HepG2 (cell line): ENCODE data around the gene GPC3. TPM values are rescaled to one million over a fixed set of nuclear protein-coding genes. Genes with fewer than 3 reads are reported as not detected.

Experiments
- ATAC-seq: fragments of 200-7000 bp; cut with Tn5 transposase; 3 replicates; pipeline ENCODE4 v1.9.1; 2020; ENCODE audit warnings: mild to moderate bottlenecking, moderate library complexity
- BruUV-seq: library from RNA; stranded (reverse); fragments of 400-500 nt; replicated peaks from 2 replicates; lab custom pipeline; 2021; lab: Mats Ljungman, UMichigan
- CTCF ChIA-PET: fragments of 300-600 bp; formaldehyde crosslinking; extraction: SDS; loops from one replicate; lab custom pipeline; 2021; ENCODE audit warnings: low total read pairs, inconsistent platforms, low intra/inter-chr PET ratio; lab: Yijun Ruan, JAX
- POLR2A ChIA-PET: fragments of 350-600 bp; sonication (Branson Sonifier 250); formaldehyde crosslinking; loops from one replicate; lab custom pipeline; 2020; ENCODE audit warnings: antibody characterized with exemption, inconsistent platforms; lab: Yijun Ruan, JAX
- DNase-seq: peaks from one replicate; pipeline ENCODE4 v3.0.0-alpha.2; 2015; ENCODE audit warnings: low spot score
- FAIRE-seq: peaks from 3 replicates; lab custom pipeline; 2011; peaks lifted over from hg19 to GRCh38; lab: Jason Lieb, UNC
- H2AFZ ChIP-seq: one replicate; pipeline ENCODE4 v1.6.1; 2011; ENCODE audit warnings: low read length, inconsistent platforms
- H3K27ac ChIP-seq: fragments of 300-600 bp; 3 replicates; pipeline ENCODE4 v1.8.0; 2011; ENCODE audit warnings: mixed run types, mild to moderate bottlenecking, mixed read lengths, low read length, inconsistent platforms; ENCODE audit not compliant: insufficient read depth; ENCODE audit errors: extremely low read length
- H3K27me3 ChIP-seq, 2 experiments: fragments of 200-600 bp in 1 of 2; 2 replicates in 1 of 2; 3 replicates in 1 of 2; pipeline versions ENCODE4 v1.6.0 to v1.8.0; 2011; ENCODE audit warnings: low read length in 2 of 2, mild to moderate bottlenecking in 2 of 2, moderate library complexity in 2 of 2, inconsistent platforms in 1 of 2; ENCODE audit not compliant: insufficient read depth in 2 of 2, control insufficient read depth in 1 of 2
- H3K36me3 ChIP-seq, 2 experiments: fragments of 200-600 bp in 1 of 2; replicated peaks in 1 of 2; 2 replicates in 1 of 2; 3 replicates in 1 of 2; pipeline versions ENCODE4 v1.5.1 to v1.8.0; 2011; ENCODE audit warnings: low read length in 2 of 2, inconsistent platforms in 1 of 2; ENCODE audit not compliant: insufficient read depth in 2 of 2, control insufficient read depth in 1 of 2
- H3K4me1 ChIP-seq: 2 replicates; pipeline ENCODE4 v1.5.1; 2012; ENCODE audit warnings: low read length, inconsistent platforms; ENCODE audit not compliant: insufficient read depth
- H3K4me2 ChIP-seq: 2 replicates; pipeline ENCODE4 v1.6.0; 2011; ENCODE audit warnings: low read depth, low read length, inconsistent platforms
- H3K4me3 ChIP-seq, 3 experiments: fragments of 200-600 bp in 1 of 3; sonication (generic), shearing (Covaris generic) in 1 of 3; replicated peaks in 1 of 3; 2 replicates each; pipeline ENCODE4 v1.5.1; 2011 to 2016; ENCODE audit warnings: low read length in 3 of 3, inconsistent platforms in 2 of 3, low read depth in 2 of 3, mild to moderate bottlenecking in 2 of 3, control low read depth in 1 of 3, mixed read lengths in 1 of 3; ENCODE audit not compliant: insufficient read depth in 1 of 3
- H3K79me2 ChIP-seq: one replicate; pipeline ENCODE4 v1.6.1; 2011; ENCODE audit warnings: low read length, inconsistent platforms; ENCODE audit not compliant: insufficient read depth
- H3K9ac ChIP-seq: 2 replicates; pipeline ENCODE4 v1.6.0; 2011; ENCODE audit warnings: mild to moderate bottlenecking, low read depth, low read length, inconsistent platforms; ENCODE audit not compliant: insufficient read depth
- H3K9me3 ChIP-seq: 2 replicates; pipeline ENCODE4 v1.5.1; 2012; ENCODE audit warnings: mild to moderate bottlenecking, low read length
- H4K20me1 ChIP-seq: 2 replicates; pipeline ENCODE4 v1.6.0; 2011; ENCODE audit warnings: inconsistent platforms, mild to moderate bottlenecking, low read length, moderate library complexity; ENCODE audit not compliant: insufficient read depth
- FOXM1 ChIP-seq: sonication (generic); formaldehyde crosslinking; IDR thresholded peaks from 2 replicates; pipeline ENCODE4 v1.5.0; 2020; ENCODE audit warnings: missing genetic modification reagents
- FOXO1 ChIP-seq: sonication (generic); formaldehyde crosslinking; IDR thresholded peaks from 2 replicates; pipeline ENCODE4 v1.4.0; 2020; ENCODE audit warnings: missing genetic modification reagents
- NR2F2 ChIP-seq: IDR thresholded peaks from 2 replicates; pipeline ENCODE4 v1.6.1; 2012; ENCODE audit warnings: low read depth, inconsistent platforms, borderline replicate concordance
- PLRG1 ChIP-seq: fragments of 450-650 bp; conservative IDR thresholded peaks from 2 replicates; pipeline ENCODE4 v1.6.1; 2016
- SRSF4 ChIP-seq: fragments of 200-400 bp; formaldehyde crosslinking; IDR thresholded peaks from one replicate; pipeline ENCODE4 v1.6.1; 2018; ENCODE audit warnings: mild to moderate bottlenecking, low read depth, low read length, moderate library complexity; ENCODE audit not compliant: poor library complexity, severe bottlenecking
- TARDBP ChIP-seq: sonication (generic); formaldehyde crosslinking; IDR thresholded peaks from 2 replicates; pipeline ENCODE4 v1.8.0; 2022; ENCODE audit warnings: mild to moderate bottlenecking, missing genetic modification reagents
- ZFP41 ChIP-seq: sonication (generic); formaldehyde crosslinking; IDR thresholded peaks from 2 replicates; pipeline ENCODE4 v1.4.0; 2020; ENCODE audit warnings: mild to moderate bottlenecking, missing genetic modification reagents, borderline replicate concordance
- ZNF10 ChIP-seq: sonication (generic); formaldehyde crosslinking; IDR thresholded peaks from 2 replicates; pipeline ENCODE4 v1.4.0; 2020; ENCODE audit warnings: mild to moderate bottlenecking, low read depth, missing genetic modification reagents, borderline replicate concordance
- ZNF816 ChIP-seq: sonication (generic); formaldehyde crosslinking; IDR thresholded peaks from 2 replicates; pipeline ENCODE4 v1.8.0; 2022; ENCODE audit warnings: missing genetic modification reagents, mild to moderate bottlenecking, borderline replicate concordance
- WGBS: methylation state at CpG from one replicate; pipeline ENCODE4 v1.1.6; 2017; ENCODE audit warnings: low lambda C conversion rate; 5-methylcytosine and 5-hydroxymethylcytosine counted together
- in situ Hi-C: cut with HindIII; loops from 2 replicates; pipeline ENCODE4 v1.10.0; 2017; ENCODE audit warnings: low pct_unique_long_range_greater_than_20kb; ENCODE audit not compliant: extremely low pct_ligation_motif_present
- intact Hi-C: fragments of 100-400 bp; cut with micrococcal nuclease; formaldehyde crosslinking; loops from one replicate; pipeline ENCODE4 v1.10.0; 2022; ENCODE audit not compliant: unreplicated experiment
- polyA plus RNA-seq, 8 experiments: library from polyadenylated mRNA; depleted of rRNA in 3 of 8; stranded (reverse) in 7 of 8; unstranded in 1 of 8; fragments of >200 nt; fragmentation: Illumina TruSeq in 4 of 8; extraction: Trizol in 4 of 8; gene quantifications; 2 replicates each; pipeline versions ENCODE4 v1.2.1 to v1.2.3, GENCODE V29; 2011 to 2016; ENCODE audit warnings: low read depth in 4 of 8, missing spikeins in 1 of 8, mixed read lengths in 1 of 8; ENCODE audit not compliant: insufficient read depth in 1 of 8
- total RNA-seq, 5 experiments: library from RNA; depleted of rRNA; stranded (reverse); fragments of >200 nt; fragmentation: Illumina TruSeq; extraction: Trizol; gene quantifications; 2 replicates each; pipeline ENCODE4 v1.2.3, GENCODE V29; 2016; ENCODE audit warnings: low read depth in 1 of 5
- TF ChIP-seq, protein P1 (sequence below): sonication (generic); formaldehyde crosslinking; IDR thresholded peaks from 2 replicates; pipeline ENCODE4 v1.4.0; 2020; ENCODE audit warnings: missing genetic modification reagents, borderline replicate concordance
- TF ChIP-seq, protein P2 (sequence below): sonication (generic); formaldehyde crosslinking; IDR thresholded peaks from 2 replicates; pipeline ENCODE4 v1.4.0; 2020; ENCODE audit warnings: mild to moderate bottlenecking, missing genetic modification reagents
- TF ChIP-seq, protein P3 (sequence below): sonication (generic); formaldehyde crosslinking; IDR thresholded peaks from 2 replicates; pipeline ENCODE4 v1.8.0; 2022; ENCODE audit warnings: low read depth, missing genetic modification reagents
- TF ChIP-seq, protein P4 (sequence below): sonication (generic); formaldehyde crosslinking; IDR thresholded peaks from 2 replicates; pipeline ENCODE4 v1.8.1; 2023; ENCODE audit warnings: missing genetic modification reagents, inconsistent platforms, borderline replicate concordance
- TF ChIP-seq, protein P5 (sequence below): sonication (generic); formaldehyde crosslinking; IDR thresholded peaks from 2 replicates; pipeline ENCODE4 v1.4.0; 2020; ENCODE audit warnings: mild to moderate bottlenecking, missing genetic modification reagents

GPC3 gene
- total and polyA plus RNA-seq, 2 of the 13 experiments (the other 11 are each of a cell fraction or from before 2014, with no cell fraction given): 1,799 to 3,263 TPM

DNA sequence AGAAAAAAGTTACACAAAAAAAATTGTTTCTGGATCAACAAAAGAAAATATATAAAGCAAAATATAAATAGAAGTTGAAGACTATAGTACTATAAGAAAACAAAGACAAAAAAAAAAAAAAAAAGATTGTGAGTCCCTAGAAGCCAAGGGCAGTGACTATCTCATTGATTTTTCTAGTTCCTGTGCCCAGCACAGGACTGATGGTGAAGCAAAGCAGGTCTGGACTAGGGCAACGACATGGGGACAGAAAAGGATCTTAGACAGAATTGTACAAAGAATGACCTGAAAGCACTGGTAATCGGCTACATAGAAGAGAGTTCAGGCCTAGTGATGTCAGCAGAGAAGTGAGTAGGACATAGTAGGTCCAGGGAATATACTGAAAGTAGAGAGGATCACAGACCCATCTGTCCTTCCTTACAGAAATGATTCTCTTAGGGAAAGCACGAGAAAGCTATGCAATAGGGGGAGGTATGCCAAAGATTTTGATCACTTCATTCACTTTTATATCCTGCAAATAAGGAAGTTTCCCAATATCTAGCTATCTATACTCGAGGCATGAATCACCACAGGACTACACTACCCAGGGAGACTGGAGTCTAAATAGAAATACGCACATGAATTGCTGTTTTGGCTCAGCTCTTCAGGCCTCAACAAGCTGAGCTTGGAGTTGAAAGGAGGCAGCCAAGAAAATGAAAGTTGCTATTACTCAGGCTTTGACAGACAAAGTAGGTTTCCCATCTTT is 339.2 kb downstream of the GPC3 start:
- DNase-seq (no peak), ATAC-seq (no peak; the same call in 2 of the 3 replicates)
- no peaks in the 10 kb centered on the region for H3K27me3 ChIP-seq
- POLR2A ChIA-PET: no interaction called here
- intact Hi-C loops: no loop called here
- no peak overlapping the region for H3K4me2 ChIP-seq
- no peaks in the 10 kb centered on the region for H3K9me3 ChIP-seq
- no peak overlapping the region for H3K4me3 ChIP-seq
- H4K20me1 ChIP-seq: peaks cover 26% of the 10 kb centered on the region
- H2AFZ ChIP-seq: no peak overlapping the region
- TF ChIP-seq ZNF816 (CRISPR knock-in tag) (no peak), FOXM1 (no peak), ZFP41 (CRISPR knock-in tag) (no peak), FOXO1 (CRISPR knock-in tag) (no peak), NR2F2 (no peak), PLRG1 (no peak), SRSF4 (no peak), ZNF10 (CRISPR knock-in tag) (no peak), TARDBP (no peak)
- TF ChIP-seq, protein P1, sequence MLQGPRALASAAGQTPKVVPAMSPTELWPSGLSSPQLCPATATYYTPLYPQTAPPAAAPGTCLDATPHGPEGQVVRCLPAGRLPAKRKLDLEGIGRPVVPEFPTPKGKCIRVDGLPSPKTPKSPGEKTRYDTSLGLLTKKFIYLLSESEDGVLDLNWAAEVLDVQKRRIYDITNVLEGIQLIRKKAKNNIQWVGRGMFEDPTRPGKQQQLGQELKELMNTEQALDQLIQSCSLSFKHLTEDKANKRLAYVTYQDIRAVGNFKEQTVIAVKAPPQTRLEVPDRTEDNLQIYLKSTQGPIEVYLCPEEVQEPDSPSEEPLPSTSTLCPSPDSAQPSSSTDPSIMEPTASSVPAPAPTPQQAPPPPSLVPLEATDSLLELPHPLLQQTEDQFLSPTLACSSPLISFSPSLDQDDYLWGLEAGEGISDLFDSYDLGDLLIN (CRISPR knock-in tag): no peak
- TF ChIP-seq, protein P2, sequence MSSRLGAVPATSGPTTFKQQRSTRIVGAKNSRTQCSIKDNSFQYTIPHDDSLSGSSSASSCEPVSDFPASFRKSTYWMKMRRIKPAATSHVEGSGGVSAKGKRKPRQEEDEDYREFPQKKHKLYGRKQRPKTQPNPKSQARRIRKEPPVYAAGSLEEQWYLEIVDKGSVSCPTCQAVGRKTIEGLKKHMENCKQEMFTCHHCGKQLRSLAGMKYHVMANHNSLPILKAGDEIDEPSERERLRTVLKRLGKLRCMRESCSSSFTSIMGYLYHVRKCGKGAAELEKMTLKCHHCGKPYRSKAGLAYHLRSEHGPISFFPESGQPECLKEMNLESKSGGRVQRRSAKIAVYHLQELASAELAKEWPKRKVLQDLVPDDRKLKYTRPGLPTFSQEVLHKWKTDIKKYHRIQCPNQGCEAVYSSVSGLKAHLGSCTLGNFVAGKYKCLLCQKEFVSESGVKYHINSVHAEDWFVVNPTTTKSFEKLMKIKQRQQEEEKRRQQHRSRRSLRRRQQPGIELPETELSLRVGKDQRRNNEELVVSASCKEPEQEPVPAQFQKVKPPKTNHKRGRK: no peak
- TF ChIP-seq, protein P3, sequence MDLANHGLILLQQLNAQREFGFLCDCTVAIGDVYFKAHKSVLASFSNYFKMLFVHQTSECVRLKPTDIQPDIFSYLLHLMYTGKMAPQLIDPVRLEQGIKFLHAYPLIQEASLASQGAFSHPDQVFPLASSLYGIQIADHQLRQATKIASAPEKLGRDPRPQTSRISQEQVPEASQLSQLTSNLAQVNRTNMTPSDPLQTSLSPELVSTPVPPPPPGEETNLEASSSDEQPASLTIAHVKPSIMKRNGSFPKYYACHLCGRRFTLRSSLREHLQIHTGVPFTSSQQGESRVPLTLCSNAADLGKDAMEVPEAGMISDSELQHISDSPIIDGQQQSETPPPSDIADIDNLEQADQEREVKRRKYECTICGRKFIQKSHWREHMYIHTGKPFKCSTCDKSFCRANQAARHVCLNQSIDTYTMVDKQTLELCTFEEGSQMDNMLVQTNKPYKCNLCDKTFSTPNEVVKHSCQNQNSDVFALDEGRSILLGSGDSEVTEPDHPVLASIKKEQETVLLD (CRISPR knock-in tag): no peak
- TF ChIP-seq, protein P4, sequence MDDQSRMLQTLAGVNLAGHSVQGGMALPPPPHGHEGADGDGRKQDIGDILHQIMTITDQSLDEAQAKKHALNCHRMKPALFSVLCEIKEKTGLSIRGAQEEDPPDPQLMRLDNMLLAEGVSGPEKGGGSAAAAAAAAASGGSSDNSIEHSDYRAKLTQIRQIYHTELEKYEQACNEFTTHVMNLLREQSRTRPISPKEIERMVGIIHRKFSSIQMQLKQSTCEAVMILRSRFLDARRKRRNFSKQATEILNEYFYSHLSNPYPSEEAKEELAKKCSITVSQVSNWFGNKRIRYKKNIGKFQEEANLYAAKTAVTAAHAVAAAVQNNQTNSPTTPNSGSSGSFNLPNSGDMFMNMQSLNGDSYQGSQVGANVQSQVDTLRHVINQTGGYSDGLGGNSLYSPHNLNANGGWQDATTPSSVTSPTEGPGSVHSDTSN (CRISPR knock-in tag): no peak
- TF ChIP-seq, protein P5, sequence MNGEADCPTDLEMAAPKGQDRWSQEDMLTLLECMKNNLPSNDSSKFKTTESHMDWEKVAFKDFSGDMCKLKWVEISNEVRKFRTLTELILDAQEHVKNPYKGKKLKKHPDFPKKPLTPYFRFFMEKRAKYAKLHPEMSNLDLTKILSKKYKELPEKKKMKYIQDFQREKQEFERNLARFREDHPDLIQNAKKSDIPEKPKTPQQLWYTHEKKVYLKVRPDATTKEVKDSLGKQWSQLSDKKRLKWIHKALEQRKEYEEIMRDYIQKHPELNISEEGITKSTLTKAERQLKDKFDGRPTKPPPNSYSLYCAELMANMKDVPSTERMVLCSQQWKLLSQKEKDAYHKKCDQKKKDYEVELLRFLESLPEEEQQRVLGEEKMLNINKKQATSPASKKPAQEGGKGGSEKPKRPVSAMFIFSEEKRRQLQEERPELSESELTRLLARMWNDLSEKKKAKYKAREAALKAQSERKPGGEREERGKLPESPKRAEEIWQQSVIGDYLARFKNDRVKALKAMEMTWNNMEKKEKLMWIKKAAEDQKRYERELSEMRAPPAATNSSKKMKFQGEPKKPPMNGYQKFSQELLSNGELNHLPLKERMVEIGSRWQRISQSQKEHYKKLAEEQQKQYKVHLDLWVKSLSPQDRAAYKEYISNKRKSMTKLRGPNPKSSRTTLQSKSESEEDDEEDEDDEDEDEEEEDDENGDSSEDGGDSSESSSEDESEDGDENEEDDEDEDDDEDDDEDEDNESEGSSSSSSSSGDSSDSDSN (CRISPR knock-in tag): no peak
- TF ChIP-seq, all 625 proteins: peak for 0
- H3K27ac ChIP-seq: no peak overlapping the region
- no peak for FAIRE-seq
- CTCF ChIA-PET: no interaction called here
- H3K79me2 ChIP-seq: peaks cover 2% of the 10 kb centered on the region
- BruUV-seq: no TSS peak
- no peaks in the 10 kb centered on the region for H3K4me1 ChIP-seq
- in situ Hi-C loops: no loop called here
- H3K9ac ChIP-seq: no peak overlapping the region
- WGBS: 89% methylated on average over 5 of the region's 5 CpGs
- peaks cover 4 to 26% of the 10 kb centered on the region in 2 experiments for H3K36me3 ChIP-seq
